Measurements from ENCODE around the gene AQP12B. TPM values are rescaled to one million over a fixed set of nuclear protein-coding genes. Genes with fewer than 3 reads are reported as not detected.
A peak's percentile ranks its signal among the peaks of the same experiment; 100 is the strongest.

AQP12B gene
- total and polyA plus RNA-seq, 2 of the 8 experiments (the other 6 are each of a cell fraction or from before 2014, with no cell fraction given) = not detected

DNA sequence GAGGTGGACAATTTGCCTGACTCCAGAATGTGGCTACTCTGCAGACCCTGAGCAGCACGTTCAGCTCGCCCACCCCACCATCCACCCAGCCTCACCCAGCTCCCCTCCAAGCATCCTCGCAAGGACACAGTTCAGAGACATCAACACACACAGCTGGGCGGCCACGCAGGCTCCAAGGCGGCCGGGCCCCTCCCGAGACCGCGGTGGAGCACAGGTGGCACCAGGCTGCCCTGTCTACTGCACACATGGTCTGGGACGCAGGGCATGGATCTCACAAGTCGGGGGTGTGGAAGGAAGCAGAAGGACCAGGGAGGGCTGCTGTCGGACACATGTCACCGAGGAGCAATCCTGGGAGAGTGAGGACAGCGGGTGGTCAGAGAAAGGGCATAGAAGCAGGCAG is 45.2 kb upstream of the AQP12B start:
- POLR2A ChIA-PET (ENCODE audit: partially characterized antibody) = interaction anchor here (0.7 to 3.9 kb wide), 6 partner anchors 12 to 48 kb away, joined by 3 to 19 read pairs (median 6); no protein-coding TSS in a partner anchor
- no peak overlapping the region for H2AK5ac ChIP-seq (ENCODE audit: low read depth, low read length)
- H2AFZ ChIP-seq (ENCODE audit: low read length) = no peak overlapping the region
- no peak overlapping the region for H4K8ac ChIP-seq (ENCODE audit: extremely low read depth, insufficient read depth, low read length)
- TF ChIP-seq TEAD4 (IDR thresholded peaks at IDR 0.05; ENCODE audit: low read depth, low read length) (no peak), SUZ12 (IDR thresholded peaks at IDR 0.05; ENCODE audit: low read length) (no peak), POLR2A (IDR thresholded peaks at IDR 0.05; ENCODE audit: control extremely low read depth in 1 of 2, low read depth in 2 of 2, low read length in 2 of 2) (0 out of 3 replicates have a peak, but pooled peaks of 1 of the 2 experiments have one; percentile 4)
- H3K23me2 ChIP-seq (ENCODE audit: low read depth, low read length) = peaks cover 4% of the 10 kb centered on the region; the same call in 1 of the 2 replicates
- no peaks in the 10 kb centered on the region; a peak in 1 of 7 replicates for H3K4me1 ChIP-seq (replicated peaks in 1 of 4; ENCODE audit: control insufficient read depth in 3 of 4, insufficient read depth in 4 of 4, low read length in 3 of 4)
- DNase-seq (ENCODE audit: low read depth in 1 of 2, low spot score in 2 of 2) = no peak
- no peak overlapping the region for H3K18ac ChIP-seq (ENCODE audit: extremely low read depth, low read length)
- H2BK5ac ChIP-seq (ENCODE audit: low read depth, low read length) = no peak overlapping the region; the same call in 1 of the 2 replicates
- CTCF ChIA-PET (ENCODE audit: partially characterized antibody) = interaction anchor here (1.2 to 1.9 kb wide), 2 partner anchors 13 to 53 kb away, joined by 5 to 7 read pairs; no protein-coding TSS in a partner anchor
- no peak overlapping the region for H2BK120ac ChIP-seq (replicated peaks; ENCODE audit: low read depth, low read length)
- WGBS, 2 experiments (ENCODE audit: extremely low coverage in 1 of 2, insufficient coverage in 1 of 2, insufficient read length in 1 of 2, insufficient replicate concordance in 2 of 2, low coverage in 1 of 2, low lambda C conversion rate in 2 of 2, missing lambda C conversion rate in 1 of 2) = 94% methylated on average over 15 of the region's 15 CpGs; no CpG with 5 or more reads in 1 of the 2 experiments
- H3K27ac ChIP-seq (ENCODE audit: low read depth, low read length) = no peak overlapping the region
- no peak overlapping the region for H3K4me3 ChIP-seq (ENCODE audit: extremely low read depth in 1 of 4, insufficient read depth in 2 of 4, low read depth in 3 of 4, low read length in 4 of 4)
- H3K14ac ChIP-seq (ENCODE audit: insufficient read length) = no peak overlapping the region
- H3K4ac ChIP-seq (replicated peaks; ENCODE audit: insufficient read length, low read depth, low read length) = no peak overlapping the region
- no peak overlapping the region for H2BK12ac ChIP-seq (ENCODE audit: low read depth, low read length)
- H4K20me1 ChIP-seq (replicated peaks in 1 of 2; ENCODE audit: control insufficient read depth in 1 of 2, insufficient read depth in 2 of 2, low read length in 2 of 2) = peaks cover 2 to 14% of the 10 kb centered on the region in 2 experiments
- H3K79me1 ChIP-seq (ENCODE audit: low read depth, low read length) = no peaks in the 10 kb centered on the region; the same call in 1 of the 2 replicates
- H3K4me2 ChIP-seq (ENCODE audit: insufficient read depth in 1 of 2, low read depth in 2 of 2, low read length in 2 of 2) = no peak overlapping the region
- H4K91ac ChIP-seq (replicated peaks; ENCODE audit: insufficient read length, low read length) = no peak overlapping the region
- H3K36me3 ChIP-seq (ENCODE audit: control insufficient read depth in 2 of 4, insufficient read depth in 4 of 4, low read length in 3 of 4) = peaks cover 12 to 50% (median 38%) of the 10 kb centered on the region in 4 experiments
- no peak overlapping the region for H3K9ac ChIP-seq (replicated peaks in 1 of 4; ENCODE audit: extremely low read depth in 1 of 4, low read depth in 3 of 4, low read length in 3 of 4)
- H2BK15ac ChIP-seq (ENCODE audit: low read length) = no peak overlapping the region
- H3K9me3 ChIP-seq (ENCODE audit: insufficient read depth in 2 of 2, low read depth in 1 of 2, low read length in 1 of 2) = no peaks in the 10 kb centered on the region
- H3K23ac ChIP-seq (ENCODE audit: insufficient read length) = no peak overlapping the region
- no peak overlapping the region for H2BK20ac ChIP-seq (ENCODE audit: low read length)
- H3K56ac ChIP-seq (replicated peaks; ENCODE audit: insufficient read length, low read depth, low read length) = no peak overlapping the region
- H3K79me2 ChIP-seq (ENCODE audit: control insufficient read depth in 1 of 2, insufficient read depth in 2 of 2, low read length in 2 of 2) = no peaks in the 10 kb centered on the region
- H4K5ac ChIP-seq (ENCODE audit: insufficient read length, low read depth, low read length) = no peak overlapping the region
- no peak for FAIRE-seq
- H3K27me3 ChIP-seq (replicated peaks in 1 of 4; ENCODE audit: control insufficient read depth in 3 of 4, extremely low read depth in 1 of 4, insufficient read depth in 3 of 4, low read length in 3 of 4) = no peaks in the 10 kb centered on the region
